CD1c-positive myeloid dendritic cell (primary cell): ENCODE results near the gene C4orf17.

Experiments
- DNase-seq: peaks from one replicate; pipeline ENCODE4 v3.0.0-alpha.2; 2016; ENCODE audit errors: extremely low spot score

Gene C4orf17

GRCh38 chr4:99536848-99537247 is 26.0 kb downstream of the C4orf17 start:
- DNase-seq = no peak

DNA sequence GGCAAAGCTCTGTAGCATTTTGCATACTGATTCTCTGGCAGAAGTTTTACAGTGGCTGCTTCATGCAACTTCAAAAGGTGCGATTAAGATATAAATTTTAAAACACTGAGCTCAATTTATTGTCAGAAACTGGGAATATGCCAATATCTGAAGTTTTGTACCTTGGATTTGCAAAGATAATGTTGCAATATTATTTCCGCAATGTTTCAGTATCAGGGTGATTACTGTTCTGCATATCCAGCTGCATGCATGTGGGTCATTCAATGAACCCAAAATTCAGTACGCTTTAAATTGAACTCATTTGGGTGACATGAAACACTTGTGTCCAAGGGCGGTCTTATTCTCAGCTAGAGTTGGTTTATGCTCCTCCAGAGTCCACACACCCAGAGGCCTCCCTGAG is 26.9 kb downstream of the C4orf17 start:
- DNase-seq = no peak

- peak; percentile 40 for DNase-seq
Measured at GRCh38 chr4:99540277-99540939, 29.6 kb downstream of the C4orf17 start.

DNA sequence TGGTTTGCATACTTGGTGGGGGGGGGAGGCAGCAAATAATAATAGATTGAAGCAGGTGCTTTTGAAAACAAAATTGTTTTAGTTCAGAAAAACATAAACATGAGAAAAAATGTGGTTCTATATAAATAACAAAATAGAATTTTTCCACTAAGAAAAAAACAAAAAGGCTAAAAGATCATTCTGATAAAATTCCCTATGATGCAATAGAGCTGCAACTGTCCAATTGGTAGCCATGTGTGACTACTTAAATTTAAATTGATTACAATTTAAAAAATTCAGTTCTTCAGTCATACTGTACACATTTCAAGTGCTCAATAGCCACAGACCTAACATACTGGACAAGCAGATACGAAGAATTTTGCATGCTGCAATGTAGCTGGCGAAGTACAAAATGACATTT is 42.1 kb downstream of the C4orf17 start:
- DNase-seq = no peak

DNA sequence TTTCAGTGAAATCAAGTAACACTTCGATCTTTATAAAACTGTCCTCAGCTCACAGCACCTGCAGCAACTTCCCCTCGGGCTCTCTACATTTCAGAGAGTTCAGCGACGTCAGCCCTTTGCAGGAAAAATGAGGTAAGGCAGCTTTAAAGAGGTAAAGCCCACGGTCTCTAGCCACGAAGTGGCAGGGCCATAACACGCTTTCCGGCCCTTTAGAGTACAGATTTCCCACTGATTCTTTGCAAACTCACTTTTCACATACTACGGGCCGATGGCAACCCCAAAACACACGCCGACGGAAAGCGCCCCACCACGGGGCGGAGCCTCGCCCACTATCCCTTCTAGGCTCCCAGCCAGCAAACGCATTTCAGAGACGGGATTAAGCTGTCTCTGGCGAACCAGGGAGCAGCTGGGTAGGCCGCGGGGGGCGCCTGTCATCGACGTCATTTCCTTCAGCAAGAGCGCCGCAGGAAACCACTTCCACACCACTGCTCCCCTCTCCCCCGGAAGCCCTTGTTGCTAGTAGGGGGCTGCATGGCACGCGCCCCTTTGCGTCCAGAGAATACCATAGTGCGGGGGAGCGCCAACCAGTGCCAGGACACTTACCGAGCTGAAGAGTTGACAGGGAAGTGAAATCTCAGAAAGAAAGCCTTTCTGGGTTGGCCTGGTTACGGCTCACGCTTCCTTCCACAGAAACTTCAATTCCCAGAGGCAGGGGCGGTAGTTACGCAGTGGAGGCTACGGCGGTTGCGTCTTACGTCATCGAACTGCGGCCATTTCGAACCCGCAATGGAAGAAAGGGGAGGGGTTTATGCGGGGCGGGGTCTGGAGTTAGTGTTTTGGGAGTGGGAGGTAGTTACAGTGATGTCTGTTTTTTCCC is 52.7 kb downstream of the C4orf17 start, which contains the start of gene TRMT10A:
Gene TRMT10A (minus strand): TSS at position 730 of the 877 bp plus-strand sequence. CDS start 4,701 bp downstream, outside the sequence.
- DNase-seq = peak; percentile 98

- DNase-seq = no peak
Measured at GRCh38 chr4:99564921-99565320, 54.1 kb downstream of the C4orf17 start.

DNA sequence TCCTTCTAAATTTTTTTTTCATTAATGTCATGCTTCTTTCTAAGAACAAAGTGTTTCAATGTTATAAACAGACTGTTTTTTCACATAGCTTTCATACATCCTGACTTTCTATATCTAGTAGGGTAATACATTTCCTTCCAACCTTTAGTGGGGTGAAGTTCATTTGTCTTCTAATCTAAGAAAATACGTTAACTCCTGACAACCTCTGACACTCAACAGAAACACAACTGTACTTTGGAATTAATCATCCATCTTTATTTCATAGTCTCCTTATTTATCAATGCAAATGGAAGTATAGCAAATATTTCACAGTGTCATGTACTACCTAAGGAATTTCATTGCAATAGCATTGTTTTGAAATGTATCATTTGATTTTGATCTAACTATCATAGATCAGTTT is 61.1 kb downstream of the C4orf17 start:
- no peak for DNase-seq

DNA sequence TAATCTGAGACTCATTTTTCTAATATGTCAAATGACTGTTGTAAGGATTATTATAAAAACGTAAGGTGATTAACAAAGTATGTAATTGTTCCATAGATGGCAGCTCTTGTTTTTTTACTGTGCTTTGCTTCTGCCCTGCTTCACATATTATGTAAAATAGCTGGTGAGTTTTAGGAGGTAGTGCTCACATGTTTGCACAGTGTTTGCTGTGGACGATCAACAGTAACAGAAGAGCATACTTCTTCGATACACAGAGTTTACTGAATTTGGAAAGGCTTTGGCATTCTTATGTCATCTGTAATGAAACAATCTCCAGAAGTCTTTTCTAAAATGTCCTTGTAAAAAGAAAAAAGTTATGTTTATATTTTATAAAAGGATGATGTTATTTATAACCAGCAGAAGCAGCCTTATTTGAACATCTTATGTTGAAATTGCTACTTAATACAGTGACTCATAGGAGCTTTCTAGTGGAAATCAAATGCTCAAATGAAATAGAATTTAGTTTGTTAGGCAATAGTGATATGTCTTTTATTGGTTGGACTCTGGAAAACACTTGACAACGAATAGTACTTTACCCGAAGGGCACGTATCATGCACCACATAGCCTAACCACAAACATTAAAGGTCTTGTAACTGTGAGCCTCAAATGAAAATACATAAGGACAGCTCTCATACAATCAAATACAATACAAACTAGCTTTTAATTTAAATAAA is 61.9 kb downstream of the C4orf17 start:
- no peak for DNase-seq

DNA sequence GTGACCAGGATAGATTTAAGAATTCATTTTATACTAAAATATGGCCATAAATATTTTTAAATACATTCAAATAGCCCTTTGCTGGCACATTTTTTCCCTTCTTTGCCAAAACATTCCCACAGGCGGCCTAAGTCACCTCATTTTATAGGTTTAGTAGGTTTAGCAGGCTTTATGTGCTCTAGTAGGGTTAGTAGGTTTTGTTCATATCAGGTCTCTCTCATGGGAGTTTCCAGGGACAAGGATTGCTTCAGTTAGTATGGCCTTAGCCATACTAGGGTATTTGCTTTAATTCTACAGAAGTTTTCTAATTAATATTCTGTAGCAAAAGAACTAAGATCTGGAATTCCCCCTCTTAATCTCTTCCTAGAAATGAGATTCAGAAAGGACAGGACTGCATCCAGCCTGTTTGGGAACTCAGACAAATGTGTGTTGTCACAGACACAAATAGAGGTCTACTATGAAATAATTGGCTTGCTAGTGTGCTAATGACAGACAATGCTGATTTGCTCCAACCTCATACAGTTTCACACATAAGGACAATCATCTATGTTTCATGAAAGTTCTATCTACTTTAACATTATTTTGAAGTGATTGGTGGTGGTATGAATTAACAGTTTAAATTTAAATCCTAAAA is 63.0 kb downstream of the C4orf17 start:
- no peak for DNase-seq

GRCh38 chr4:99574530-99575324 is 63.9 kb downstream of the C4orf17 start, which contains the start of gene MTTP:
MTTP (plus strand) TSS chr4:99574824; CDS start chr4:99574910, 86 bp downstream.
- no peak for DNase-seq

GRCh38 chr4:99578714-99579113 is 67.9 kb downstream of the C4orf17 start:
- DNase-seq = no peak

- DNase-seq = no peak
Measured at GRCh38 chr4:99585516-99585915, 74.7 kb downstream of the C4orf17 start.

- DNase-seq = no peak
Measured at GRCh38 chr4:99586322-99586721, 75.5 kb downstream of the C4orf17 start.

- DNase-seq = no peak
Measured at GRCh38 chr4:99586797-99587196, 76.0 kb downstream of the C4orf17 start.

DNA sequence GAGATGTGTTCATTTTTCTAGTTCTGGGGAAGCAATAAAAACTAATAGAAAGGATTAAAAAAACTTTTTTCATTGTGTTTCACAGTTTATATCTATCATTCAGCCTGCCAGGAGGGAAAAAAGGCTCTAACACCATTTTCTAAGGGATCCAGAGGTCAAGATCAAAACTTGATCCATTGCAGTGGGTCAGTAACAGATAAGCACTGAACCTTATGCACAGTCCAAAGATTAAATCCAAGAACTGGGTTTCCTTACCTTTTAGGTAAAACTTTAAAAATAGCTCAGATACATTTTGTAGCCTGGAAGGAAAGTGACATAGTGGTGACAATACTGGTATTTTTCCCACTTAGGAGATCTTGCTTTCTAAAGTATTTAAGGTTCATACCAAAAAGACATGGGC is 76.5 kb downstream of the C4orf17 start:
- DNase-seq = no peak

DNA sequence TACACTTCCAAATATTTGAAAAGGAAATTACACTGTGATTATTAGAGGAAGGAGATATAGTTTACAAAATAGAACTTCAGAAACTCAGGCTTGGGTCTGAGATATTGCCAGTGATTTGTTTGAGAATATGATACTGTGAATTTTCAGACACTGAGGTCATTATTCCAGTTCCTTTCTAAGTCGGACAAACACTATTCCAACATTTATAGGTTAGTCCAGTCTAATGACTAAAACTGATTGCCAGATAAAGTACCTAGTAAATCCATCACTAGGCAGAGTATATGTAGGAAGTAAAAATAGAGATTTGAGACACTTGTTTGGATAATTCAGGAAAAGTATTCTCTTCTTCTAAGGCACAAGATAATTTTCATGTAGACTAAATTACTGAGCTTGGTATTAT is 77.0 kb downstream of the C4orf17 start:
- no peak for DNase-seq

GRCh38 chr4:99591757-99592156 is 80.9 kb downstream of the C4orf17 start:
- DNase-seq = no peak
